Activated CD4-positive, alpha-beta T cell treated with anti-CD3 and anti-CD28 coated beads, Interleukin-2, amount 10 ng/mL, durations not matched to agents 7 days and 5 days (primary cell): Measurements from ENCODE around the gene PRKD2. TPM values are rescaled to one million over a fixed set of nuclear protein-coding genes. Genes with fewer than 3 reads are reported as not detected.

Experiments used
- CTCF ChIA-PET: fragments of 350-600 bp; sonication (Branson Sonifier 250); formaldehyde crosslinking; loops from one replicate; lab custom pipeline; 2021; ENCODE audit warnings: antibody characterized with exemption; lab: Charles Lee
- POLR2A ChIA-PET: fragments of 350-600 bp; sonication (Branson Sonifier 250); formaldehyde crosslinking; loops from one replicate; lab custom pipeline; 2021; ENCODE audit warnings: antibody characterized with exemption; lab: Charles Lee
- DNase-seq: peaks from one replicate; pipeline ENCODE4 v3.0.0-alpha.2; 2020
- H3K27ac Mint-ChIP-seq: one replicate; pipeline ENCODE4 v1.8.0; 2021; ENCODE audit warnings: mild to moderate bottlenecking, moderate library complexity, mixed read lengths
- H3K27me3 Mint-ChIP-seq: one replicate; pipeline ENCODE4 v1.8.0; 2021; ENCODE audit warnings: mixed read lengths
- H3K36me3 Mint-ChIP-seq: one replicate; pipeline ENCODE4 v1.8.0; 2021; ENCODE audit warnings: low read depth, mixed read lengths
- H3K4me1 Mint-ChIP-seq: one replicate; pipeline ENCODE4 v1.8.0; 2021; ENCODE audit warnings: mixed read lengths
- H3K4me3 Mint-ChIP-seq: one replicate; pipeline ENCODE4 v1.8.0; 2021; ENCODE audit warnings: mild to moderate bottlenecking, moderate library complexity, mixed read lengths
- H3K9me3 Mint-ChIP-seq: one replicate; pipeline ENCODE4 v1.8.0; 2021; ENCODE audit warnings: mixed read lengths
- total RNA-seq, 2 experiments: library from RNA; stranded (reverse); gene quantifications; one replicate each; pipeline ENCODE4 v1.2.3, GENCODE V29; 2021

PRKD2 gene
- total RNA-seq, 2 experiments from 2014 or later = 175 to 178 TPM

DNA sequence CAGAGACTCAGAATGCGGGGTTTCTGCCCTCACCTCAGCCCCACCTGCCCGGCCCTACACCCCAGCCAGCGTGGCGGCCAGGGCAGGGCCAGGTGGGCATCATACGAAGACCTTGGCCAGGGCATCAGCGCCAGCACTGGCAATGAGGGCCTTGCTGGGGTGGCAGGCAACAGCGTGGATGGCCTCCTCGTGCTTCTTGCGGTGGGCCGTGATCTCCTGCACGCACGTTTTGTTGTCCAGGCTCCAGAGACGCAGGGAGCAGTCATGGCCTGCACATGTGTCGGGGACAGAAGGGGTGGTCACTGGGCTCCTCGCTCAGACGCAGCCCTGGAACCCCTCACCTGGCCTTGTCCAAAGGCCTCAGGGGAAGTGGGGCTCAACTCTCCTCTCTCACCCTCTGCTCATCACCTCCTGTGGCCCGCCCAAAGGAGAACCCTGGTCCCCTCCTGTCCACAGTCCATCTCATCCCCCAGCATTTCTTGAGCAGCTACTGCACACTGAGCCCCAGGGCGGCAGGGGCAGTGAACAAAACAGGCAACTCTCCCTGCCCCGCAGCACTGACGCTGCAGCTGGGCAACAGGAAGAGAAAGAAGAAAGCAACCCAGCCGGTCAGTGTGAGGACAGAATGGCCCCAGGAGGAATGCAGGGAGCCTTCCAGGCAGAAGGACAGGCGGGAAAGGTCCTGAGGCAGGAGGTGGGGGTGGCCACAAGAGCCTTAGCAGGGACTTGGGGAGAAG is 3.8 kb upstream of the PRKD2 start:
- H3K4me3 Mint-ChIP-seq = no peak overlapping the region
- ChIA-PET CTCF (interaction anchor here (0.8 to 2.1 kb wide), 3 partner anchors 8 to 46 kb away, joined by 3 to 8 read pairs (median 3); no protein-coding TSS in a partner anchor), POLR2A (no interaction called here)
- peaks cover 42% of the 10 kb centered on the region for H3K36me3 Mint-ChIP-seq
- H3K9me3 Mint-ChIP-seq = no peaks in the 10 kb centered on the region
- H3K4me1 Mint-ChIP-seq = peaks cover 43% of the 10 kb centered on the region
- DNase-seq = no peak
- no peaks in the 10 kb centered on the region for H3K27me3 Mint-ChIP-seq
- no peak overlapping the region for H3K27ac Mint-ChIP-seq

DNA sequence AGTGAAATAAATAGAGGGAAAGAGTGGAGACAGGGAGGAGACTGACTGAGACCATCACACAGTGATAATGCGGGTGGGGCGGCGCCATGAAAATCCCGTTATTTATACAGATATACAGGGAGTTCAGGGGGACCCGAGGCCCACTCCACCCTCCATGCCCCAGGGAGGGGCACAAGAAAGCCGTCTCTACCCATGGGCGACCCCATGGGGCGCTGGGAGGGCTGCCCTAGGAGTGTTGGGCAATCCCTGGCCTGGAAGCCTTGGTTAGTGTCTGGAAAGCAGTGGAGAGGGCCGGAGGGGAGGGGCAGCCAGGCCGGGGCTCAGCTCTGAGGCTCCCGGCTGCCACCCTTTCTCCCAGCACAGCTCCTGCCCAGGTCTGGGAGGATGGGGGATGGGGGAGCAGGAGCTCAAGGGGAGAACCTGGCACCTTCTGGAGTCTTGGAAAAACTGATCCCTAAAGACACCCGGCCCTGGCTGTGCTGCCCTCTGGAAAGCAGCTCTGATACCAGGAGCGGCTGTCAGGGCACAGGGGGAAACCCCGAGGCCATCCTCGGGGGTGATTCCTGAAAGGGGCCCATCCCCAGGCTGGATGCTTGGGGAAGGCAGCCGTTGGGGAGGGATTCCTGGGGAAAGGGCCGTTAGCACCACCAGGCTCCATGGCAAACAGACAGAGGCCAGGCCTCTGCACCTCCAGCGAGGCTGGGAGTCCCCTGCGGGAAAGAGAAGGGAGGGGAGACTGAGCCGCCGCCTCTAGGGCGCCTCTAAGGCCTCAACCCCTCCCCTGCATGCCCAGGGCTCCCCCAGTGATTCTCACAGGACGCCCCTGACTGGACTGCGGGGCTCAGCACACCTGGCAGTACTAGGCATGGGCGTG is 3.0 kb upstream of the PRKD2 start:
- no peak for DNase-seq
- H3K36me3 Mint-ChIP-seq = peaks cover 49% of the 10 kb centered on the region
- H3K27ac Mint-ChIP-seq = no peak overlapping the region
- no peaks in the 10 kb centered on the region for H3K27me3 Mint-ChIP-seq
- POLR2A ChIA-PET = no interaction called here
- H3K4me1 Mint-ChIP-seq = peaks cover 43% of the 10 kb centered on the region
- CTCF ChIA-PET = interaction anchor here (0.6 to 2.1 kb wide), 2 partner anchors 9 to 308 kb away, joined by 4 to 8 read pairs; no protein-coding TSS in a partner anchor
- H3K4me3 Mint-ChIP-seq = no peak overlapping the region
- no peaks in the 10 kb centered on the region for H3K9me3 Mint-ChIP-seq

DNA sequence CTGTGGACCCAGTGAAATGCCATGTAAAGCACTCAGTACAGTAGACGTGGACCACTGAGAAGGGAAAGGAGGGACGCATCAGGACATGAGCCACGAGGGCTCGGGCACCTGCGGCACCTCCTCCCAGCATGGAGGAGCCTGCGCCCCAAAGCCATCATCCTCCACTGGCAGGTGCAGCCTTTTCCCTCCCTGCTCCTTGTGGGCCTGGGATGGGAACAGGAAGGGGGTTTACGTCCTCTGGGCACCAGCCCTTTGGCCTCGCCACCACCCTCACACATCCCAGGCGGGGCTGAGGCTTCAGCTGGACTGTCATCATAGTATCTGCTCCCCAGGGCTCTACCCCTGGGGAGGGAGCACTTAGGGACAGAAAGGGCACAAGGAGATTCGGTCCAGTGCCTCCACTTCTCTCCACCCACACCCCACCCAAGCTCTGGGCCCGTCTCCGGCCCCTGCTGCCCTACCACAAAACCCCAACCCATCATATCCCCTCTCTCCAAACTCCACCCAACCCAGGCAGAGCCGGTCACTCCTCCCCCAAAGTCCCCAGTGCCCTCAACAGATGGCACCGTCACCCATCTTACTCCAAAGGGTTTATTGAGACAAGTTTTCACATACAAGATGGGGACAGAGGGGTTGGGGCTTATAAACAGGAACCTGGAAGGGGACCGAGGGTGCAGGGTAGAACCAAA is 2.2 kb upstream of the PRKD2 start:
- no peak for DNase-seq
- ChIA-PET CTCF (interaction anchor here (0.6 to 2.1 kb wide), 4 partner anchors 9 to 309 kb away, joined by 3 to 8 read pairs (median 4); no protein-coding TSS in a partner anchor), POLR2A (no interaction called here)
- Mint-ChIP-seq H3K9me3 (no peaks in the 10 kb centered on the region), H3K27me3 (no peaks in the 10 kb centered on the region), H3K4me1 (peaks cover 39% of the 10 kb centered on the region), H3K4me3 (peak overlapping the region; percentile 94), H3K36me3 (peaks cover 53% of the 10 kb centered on the region), H3K27ac (peak overlapping the region; percentile 65)

DNA sequence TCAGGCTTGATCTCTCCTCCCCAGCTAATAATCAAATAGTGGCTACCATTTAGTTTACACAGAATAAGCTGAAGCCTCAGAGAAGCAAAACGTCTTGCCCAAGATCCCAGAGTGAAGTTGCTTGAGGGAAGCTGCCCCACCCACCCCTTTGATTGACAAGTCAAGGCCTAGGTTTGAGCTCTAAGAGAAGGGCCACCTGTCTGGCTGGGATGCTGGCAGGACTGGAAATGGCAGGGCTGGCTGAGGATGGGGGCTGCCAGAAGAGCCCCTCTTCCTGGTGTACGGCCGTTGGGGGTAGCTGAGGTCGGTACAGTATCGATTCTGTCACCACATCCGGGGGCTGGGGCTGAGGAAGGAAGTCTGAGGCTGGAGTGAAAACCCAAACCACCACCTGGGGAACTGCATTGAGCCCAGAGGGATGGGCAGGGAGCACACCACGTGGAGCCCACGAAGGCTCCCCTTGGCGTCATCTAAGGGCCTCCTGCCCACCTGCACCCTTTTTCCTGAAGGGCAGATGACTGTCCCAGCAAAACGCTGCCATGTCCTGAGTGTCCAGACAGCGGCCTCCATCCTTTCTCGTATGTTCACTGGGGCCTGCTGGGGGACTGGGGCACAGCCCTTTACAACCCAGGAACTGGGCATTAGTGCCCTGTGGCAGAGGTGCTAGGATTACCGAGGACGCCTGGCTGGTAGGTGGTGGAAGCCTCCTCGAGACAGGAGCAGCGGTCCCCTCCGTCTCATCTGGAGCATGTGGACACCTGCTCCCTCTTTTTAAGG is 1.4 kb upstream of the PRKD2 start:
- DNase-seq = peak; percentile 80
- peak overlapping the region; percentile 96 for H3K27ac Mint-ChIP-seq
- CTCF ChIA-PET = interaction anchor here (0.9 to 1.2 kb wide), 5 partner anchors 10 to 56 kb away, joined by 3 to 4 read pairs (median 4); no protein-coding TSS in a partner anchor
- H3K4me3 Mint-ChIP-seq = peak overlapping the region; percentile 94
- peaks cover 41% of the 10 kb centered on the region for H3K4me1 Mint-ChIP-seq
- H3K9me3 Mint-ChIP-seq = no peaks in the 10 kb centered on the region
- H3K27me3 Mint-ChIP-seq = no peaks in the 10 kb centered on the region
- H3K36me3 Mint-ChIP-seq = peaks cover 57% of the 10 kb centered on the region
- POLR2A ChIA-PET = interaction anchor here (0.6 kb wide), 1 partner anchor 110 kb away, joined by 6 read pairs; no protein-coding TSS in a partner anchor

DNA sequence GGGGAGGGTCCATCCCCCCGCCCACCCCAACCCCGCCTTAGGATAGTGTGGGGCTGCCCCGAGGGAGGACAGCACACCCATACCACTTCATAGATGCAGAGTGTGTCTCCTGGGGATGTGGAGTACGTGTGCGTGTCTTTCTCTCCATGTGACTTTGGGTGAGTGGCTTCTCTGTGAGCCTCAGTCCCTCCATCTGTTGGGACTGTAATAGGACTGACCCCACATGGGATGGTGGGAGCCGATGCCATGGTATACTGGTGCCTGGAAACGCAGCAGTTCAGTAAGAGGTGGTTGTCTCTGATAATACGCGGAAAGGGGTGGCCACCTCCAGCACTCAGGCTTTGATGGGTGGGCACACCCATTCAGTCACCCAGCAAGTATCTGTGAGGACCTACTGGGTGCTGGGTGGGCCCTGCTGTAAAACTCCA is 816 bp upstream of the PRKD2 start:
- H3K36me3 Mint-ChIP-seq = peaks cover 58% of the 10 kb centered on the region
- DNase-seq = peak; percentile 42
- ChIA-PET POLR2A (interaction anchor here (0.6 kb wide), 1 partner anchor 111 kb away, joined by 6 read pairs; no protein-coding TSS in a partner anchor), CTCF (interaction anchor here (0.9 to 1.1 kb wide), 4 partner anchors 10 to 56 kb away, joined by 3 to 4 read pairs (median 4); no protein-coding TSS in a partner anchor)
- no peaks in the 10 kb centered on the region for H3K9me3 Mint-ChIP-seq
- H3K27ac Mint-ChIP-seq = peak overlapping the region; percentile 96
- no peaks in the 10 kb centered on the region for H3K27me3 Mint-ChIP-seq
- peak overlapping the region; percentile 94 for H3K4me3 Mint-ChIP-seq
- H3K4me1 Mint-ChIP-seq = peaks cover 42% of the 10 kb centered on the region

DNA sequence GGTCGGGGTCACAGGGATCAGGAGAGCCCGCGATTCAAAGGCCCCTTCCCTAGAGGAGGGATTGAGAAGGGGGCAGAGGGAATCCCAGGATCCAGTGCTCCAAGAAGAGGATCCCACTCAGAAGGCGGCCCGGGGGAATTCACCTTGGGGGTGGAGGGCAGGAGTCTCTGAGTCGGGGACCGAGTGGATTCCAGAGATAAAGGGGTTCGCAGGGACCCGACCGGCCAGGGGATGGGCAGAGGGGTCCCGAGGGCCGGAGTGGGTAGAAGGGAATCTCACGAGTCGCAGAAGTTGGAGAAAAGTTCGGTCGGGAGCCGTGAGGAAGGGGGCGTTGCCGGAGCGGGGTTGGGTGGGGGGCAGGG is 261 bp downstream of the PRKD2 start:
- Mint-ChIP-seq H3K4me3 (peak overlapping the region; percentile 94), H3K27me3 (no peaks in the 10 kb centered on the region), H3K36me3 (peaks cover 53% of the 10 kb centered on the region), H3K4me1 (peaks cover 40% of the 10 kb centered on the region), H3K27ac (peak overlapping the region; percentile 96), H3K9me3 (no peaks in the 10 kb centered on the region)
- ChIA-PET CTCF (interaction anchor here (0.6 to 4.2 kb wide), 4 partner anchors 13 to 101 kb away, joined by 3 to 20 read pairs (median 4); no protein-coding TSS in a partner anchor), POLR2A (no interaction called here)
- DNase-seq = no peak

DNA sequence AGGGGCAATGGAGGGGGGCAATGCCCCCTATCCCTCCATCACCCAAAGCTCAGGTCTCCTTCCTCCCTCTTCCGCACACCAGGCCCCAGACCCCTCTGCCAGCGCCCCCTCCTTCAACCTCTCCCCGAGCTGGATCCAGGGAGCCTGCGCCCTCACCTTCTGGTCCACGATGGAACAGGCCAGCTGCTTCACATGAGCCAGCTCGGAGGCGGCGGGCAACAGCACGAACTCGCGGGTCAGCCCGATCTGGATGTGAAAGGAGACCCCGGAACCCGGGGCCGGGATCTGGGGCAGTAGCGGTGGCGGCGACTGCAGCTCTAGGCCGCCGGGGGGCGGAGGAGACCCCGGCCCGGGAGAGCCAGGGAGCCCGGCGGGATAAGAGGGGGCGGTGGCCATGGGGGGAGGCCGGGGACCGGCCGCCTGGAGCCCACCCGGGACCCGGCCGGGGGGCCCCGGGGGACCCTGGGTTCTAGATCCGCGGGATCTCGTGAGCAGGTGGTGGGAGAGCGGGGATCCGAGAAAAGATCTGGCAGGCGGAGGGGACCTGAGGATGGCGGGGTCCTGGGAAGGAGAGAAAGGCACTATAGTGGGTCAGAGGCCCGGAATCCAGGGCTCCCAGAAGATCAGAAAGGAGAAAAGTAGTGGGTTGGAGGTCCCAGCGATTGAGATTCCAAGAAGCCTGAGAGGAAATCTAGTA is 791 bp downstream of the PRKD2 start:
- H3K36me3 Mint-ChIP-seq = peaks cover 52% of the 10 kb centered on the region
- ChIA-PET POLR2A (no interaction called here), CTCF (interaction anchor here (0.6 to 4.2 kb wide), 8 partner anchors 10 to 1061 kb away, joined by 3 to 20 read pairs (median 4); no protein-coding TSS in a partner anchor)

DNA sequence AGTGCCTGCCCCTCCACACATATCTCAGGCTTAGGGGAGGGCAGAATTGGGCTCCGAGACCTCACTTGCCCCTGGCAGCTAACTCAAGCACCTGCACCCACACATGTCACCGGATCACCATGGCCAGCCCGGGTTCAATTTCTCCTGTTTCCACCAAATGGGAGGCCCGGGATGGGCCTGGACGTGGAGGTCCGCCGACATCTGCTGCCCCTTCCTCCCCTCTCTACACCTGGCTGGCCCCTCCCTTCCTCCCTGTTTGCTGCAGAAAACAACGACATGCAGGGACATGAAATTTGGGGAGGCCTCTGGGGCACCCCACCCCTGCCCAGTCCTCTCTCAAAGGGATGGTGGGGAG is 1.3 kb downstream of the PRKD2 start:
- Mint-ChIP-seq H3K27ac (peak overlapping the region; percentile 96), H3K27me3 (no peaks in the 10 kb centered on the region), H3K4me3 (peak overlapping the region; percentile 94), H3K36me3 (peaks cover 53% of the 10 kb centered on the region), H3K4me1 (peaks cover 41% of the 10 kb centered on the region), H3K9me3 (no peaks in the 10 kb centered on the region)
- CTCF ChIA-PET = interaction anchor here (0.6 to 4.2 kb wide), 6 partner anchors 9 to 1061 kb away, joined by 3 to 20 read pairs (median 4); no protein-coding TSS in a partner anchor
- no peak for DNase-seq
- POLR2A ChIA-PET = no interaction called here

More for the DNA sequence above, 791 bp downstream of the PRKD2 start:
- Mint-ChIP-seq H3K4me1 (peaks cover 40% of the 10 kb centered on the region), H3K9me3 (no peaks in the 10 kb centered on the region), H3K27ac (peak overlapping the region; percentile 96), H3K27me3 (no peaks in the 10 kb centered on the region), H3K4me3 (peak overlapping the region; percentile 94)
- no peak for DNase-seq

DNA sequence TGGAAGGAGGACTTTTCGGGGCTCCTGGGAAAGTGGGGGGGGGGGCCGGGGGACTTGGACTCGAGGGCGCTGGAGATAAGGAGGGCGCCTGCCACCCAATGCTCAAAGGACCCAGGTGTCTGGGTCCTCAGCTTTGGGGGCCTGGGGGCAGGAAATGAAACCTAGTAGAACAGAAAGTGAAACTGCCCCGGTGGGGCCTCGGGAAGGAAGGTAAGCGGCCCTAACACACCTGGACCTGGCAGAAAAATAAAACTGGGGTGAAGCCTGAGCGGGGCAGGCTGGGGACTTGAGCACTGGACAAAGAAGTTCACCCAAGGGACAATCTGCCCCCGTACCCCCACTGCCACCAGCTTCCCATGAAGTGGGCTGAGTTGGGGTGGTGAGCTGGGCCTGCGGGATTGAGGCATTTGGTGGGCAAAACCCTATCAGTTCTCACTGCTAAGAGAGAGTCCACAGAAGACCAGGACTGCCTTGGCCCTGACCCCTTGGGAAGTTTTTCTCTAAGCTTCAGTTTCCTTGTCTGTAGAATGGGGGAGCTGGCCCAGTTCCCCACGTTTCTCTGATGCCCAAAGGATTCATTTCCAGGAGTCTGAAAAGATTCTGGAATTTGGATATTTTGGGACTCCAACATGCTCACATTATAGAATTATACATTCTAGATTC is 2.3 kb downstream of the PRKD2 start:
- peak overlapping the region; percentile 94 for H3K4me3 Mint-ChIP-seq

DNA sequence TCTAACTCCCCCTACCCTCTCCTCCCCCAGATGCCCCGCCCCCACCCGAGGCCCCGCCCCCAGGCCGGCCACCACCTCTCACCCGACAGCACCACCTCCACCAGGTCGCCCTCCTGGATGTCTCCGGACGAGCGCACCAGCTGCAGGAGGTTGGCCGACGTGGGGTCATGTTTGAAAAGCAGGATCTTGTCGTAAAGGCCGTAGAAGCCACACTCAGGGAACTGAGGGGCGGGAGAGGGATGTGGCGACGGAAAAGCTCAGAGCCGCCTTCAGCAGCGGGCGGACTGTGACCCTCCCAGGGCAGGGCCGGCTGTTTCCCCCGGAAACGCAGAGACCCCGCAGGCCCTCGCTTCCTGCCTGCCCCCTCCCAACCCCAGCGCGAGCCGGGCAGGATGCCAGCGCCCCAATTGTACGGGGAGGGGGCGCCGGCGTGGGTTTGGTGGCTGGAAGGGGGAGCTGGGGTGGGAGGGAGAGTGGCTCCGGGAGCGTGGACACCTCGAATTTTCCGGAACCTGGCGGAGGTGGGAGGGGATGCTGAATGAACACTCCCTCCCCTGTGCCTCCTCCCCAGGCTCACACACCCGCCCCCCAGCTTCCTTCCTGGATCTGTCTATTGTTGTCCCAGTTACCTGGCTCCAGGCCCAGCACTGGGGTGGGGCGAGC is 3.0 kb downstream of the PRKD2 start:
- Mint-ChIP-seq H3K27me3 (no peaks in the 10 kb centered on the region), H3K9me3 (no peaks in the 10 kb centered on the region), H3K27ac (peak overlapping the region; percentile 96), H3K4me3 (peak overlapping the region; percentile 94), H3K4me1 (peaks cover 37% of the 10 kb centered on the region), H3K36me3 (peaks cover 58% of the 10 kb centered on the region)
- peak; percentile 87 for DNase-seq
- ChIA-PET CTCF (interaction anchor here (0.5 to 4.2 kb wide), 9 partner anchors 9 to 63 kb away, joined by 3 to 20 read pairs (median 4); no protein-coding TSS in a partner anchor), POLR2A (no interaction called here)

More for the DNA sequence above, 2.3 kb downstream of the PRKD2 start:
- Mint-ChIP-seq H3K4me1 (peaks cover 44% of the 10 kb centered on the region), H3K9me3 (no peaks in the 10 kb centered on the region), H3K27me3 (no peaks in the 10 kb centered on the region), H3K27ac (peak overlapping the region; percentile 96), H3K36me3 (peaks cover 60% of the 10 kb centered on the region)
- ChIA-PET POLR2A (no interaction called here), CTCF (interaction anchor here (0.5 to 4.2 kb wide), 10 partner anchors 8 to 417 kb away, joined by 3 to 20 read pairs (median 4); no protein-coding TSS in a partner anchor)
- peak; percentile 86 for DNase-seq
